ENCODE results near the gene HELQ.
"Not testable (repeated sequence)": the region's sequence is repeated elsewhere in the genome, so short reads cannot be mapped to it uniquely, and the experiment has no call there.

Gene HELQ

GRCh38 chr4:83418211-83418610 lies 37.4 kb downstream of the HELQ start:
- DNase-seq, result no peak

GRCh38 chr4:83417566-83417965 lies 38.1 kb downstream of the HELQ start:
- no peak for DNase-seq

- no peak for DNase-seq
These were observed 41.9 kb downstream of the HELQ start for GRCh38 chr4:83413676-83414075.

- DNase-seq, result no peak
These were observed 46.7 kb downstream of the HELQ start for GRCh38 chr4:83408908-83409307.

GRCh38 chr4:83405844-83406816 lies 49.5 kb downstream of the HELQ start:
- DNase-seq, result no peak

GRCh38 chr4:83398158-83398557 lies 57.5 kb downstream of the HELQ start:
- DNase-seq, result not testable (repeated sequence)

- no peak for DNase-seq
These were observed 61.7 kb downstream of the HELQ start for GRCh38 chr4:83393908-83394307.

- no peak for DNase-seq
These were observed 63.1 kb downstream of the HELQ start for GRCh38 chr4:83392562-83392961.

- no peak for DNase-seq
These were observed 64.7 kb downstream of the HELQ start for GRCh38 chr4:83390944-83391343.

GRCh38 chr4:83389756-83390505 lies 65.7 kb downstream of the HELQ start:
- no peak for DNase-seq

GRCh38 chr4:83389037-83389720 lies 66.4 kb downstream of the HELQ start:
- DNase-seq, result no peak

GRCh38 chr4:83388313-83388676 lies 67.3 kb downstream of the HELQ start:
- DNase-seq, result no peak

GRCh38 chr4:83387476-83388312 lies 67.9 kb downstream of the HELQ start:
- DNase-seq, result no peak

- DNase-seq, result no peak
These were observed 68.6 kb downstream of the HELQ start for GRCh38 chr4:83387012-83387411.

GRCh38 chr4:83382850-83383249 lies 72.8 kb downstream of the HELQ start:
- no peak for DNase-seq

GRCh38 chr4:83381173-83381572 lies 74.5 kb downstream of the HELQ start:
- no peak for DNase-seq

GRCh38 chr4:83378419-83378818 lies 77.2 kb downstream of the HELQ start:
- DNase-seq, result no peak

- no peak for DNase-seq
These were observed 82.7 kb downstream of the HELQ start for GRCh38 chr4:83372931-83373330.

GRCh38 chr4:83371936-83372335 lies 83.7 kb downstream of the HELQ start:
- DNase-seq, result no peak

- DNase-seq, result no peak
These were observed 84.4 kb downstream of the HELQ start for GRCh38 chr4:83371235-83371634.

GRCh38 chr4:83370640-83370906 lies 85.0 kb downstream of the HELQ start:
- DNase-seq, result no peak

- no peak for DNase-seq
These were observed 85.6 kb downstream of the HELQ start for GRCh38 chr4:83369831-83370639.
